K562 treated with DMSO at 1 percent for 12 hours (cell line): ENCODE measurements around the gene CT45A6. TPM values are rescaled to one million over a fixed set of nuclear protein-coding genes. Genes with fewer than 3 reads are reported as not detected.

Experiments
- total RNA-seq: library from RNA; unstranded; fragments of 300-600 nt; gene quantifications from 2 replicates; pipeline ENCODE4 v1.2.3, GENCODE V29; 2022; ENCODE audit not compliant: insufficient read depth

CT45A6 gene
- not detected in 2 replicates for total RNA-seq

GRCh38 chrX:135802687-135803086 lies at the start of gene CT45A6:
Gene CT45A6, minus strand, starts transcription at chrX:135802787. Its CDS starts 3,794 bp downstream, at chrX:135798993.

GRCh38 chrX:135837180-135837579 lies 34.6 kb upstream of the CT45A6 start, which contains the start of gene CT45A7:
Gene CT45A7, minus strand, starts transcription at chrX:135837280. Its CDS starts 3,747 bp downstream, at chrX:135833533.

GRCh38 chrX:135819912-135820311 lies 17.3 kb upstream of the CT45A6 start, which contains the start of gene CT45A2:
Gene CT45A2, minus strand, starts transcription at chrX:135820012. Its CDS starts 3,747 bp downstream, at chrX:135816265.

GRCh38 chrX:135785403-135785802 lies 17.2 kb downstream of the CT45A6 start, which contains the start of gene CT45A5:
Gene CT45A5, minus strand, starts transcription at chrX:135785503. Its CDS starts 3,774 bp downstream, at chrX:135781729.

GRCh38 chrX:135768091-135768490 lies 34.5 kb downstream of the CT45A6 start, which contains the start of gene CT45A3:
Gene CT45A3, minus strand, starts transcription at chrX:135768191. Its CDS starts 3,747 bp downstream, at chrX:135764444.

Other genes with a start within 250 kb of the CT45A6 start
- gene CT45A1, start 89.1 kb downstream of the CT45A6 start, total RNA-seq: not detected in 2 replicates
- not detected in 2 replicates for gene CT45A3, start 34.6 kb downstream of the CT45A6 start, total RNA-seq
- 0.68 TPM in 1 of 2 replicates, not detected in the other for gene CT45A5, start 17.3 kb downstream of the CT45A6 start, total RNA-seq
- gene CT45A2, start 17.2 kb upstream of the CT45A6 start, total RNA-seq: 1.2 TPM in 1 of 2 replicates, not detected in the other
- not detected in 2 replicates for gene CT45A7, start 34.5 kb upstream of the CT45A6 start, total RNA-seq
- gene CT45A8, start 51.8 kb upstream of the CT45A6 start, total RNA-seq: not detected in 2 replicates
- gene CT45A9, start 69.0 kb upstream of the CT45A6 start, total RNA-seq: not detected in 2 replicates
- 18.0 and 25.8 TPM in 2 replicates for gene CT45A10, start 90.7 kb upstream of the CT45A6 start, total RNA-seq
- gene SAGE1, start 90.9 kb upstream of the CT45A6 start, total RNA-seq: 10.9 and 24.2 TPM in 2 replicates
- 8.6 and 18.4 TPM in 2 replicates for gene MMGT1, start 171.2 kb upstream of the CT45A6 start, total RNA-seq
- gene SLC9A6, start 182.6 kb upstream of the CT45A6 start, total RNA-seq: 3.2 and 16.1 TPM in 2 replicates